GM15510 (cell line): ENCODE results near the gene ZMYM4.

Source experiments
- POLR2A ChIP-seq: IDR thresholded peaks from 3 replicates; pipeline ENCODE4 v1.6.1; 2011; ENCODE audit warnings: borderline replicate concordance; ENCODE audit not compliant: insufficient read length; ENCODE audit errors: extremely low read depth

ZMYM4 gene

DNA sequence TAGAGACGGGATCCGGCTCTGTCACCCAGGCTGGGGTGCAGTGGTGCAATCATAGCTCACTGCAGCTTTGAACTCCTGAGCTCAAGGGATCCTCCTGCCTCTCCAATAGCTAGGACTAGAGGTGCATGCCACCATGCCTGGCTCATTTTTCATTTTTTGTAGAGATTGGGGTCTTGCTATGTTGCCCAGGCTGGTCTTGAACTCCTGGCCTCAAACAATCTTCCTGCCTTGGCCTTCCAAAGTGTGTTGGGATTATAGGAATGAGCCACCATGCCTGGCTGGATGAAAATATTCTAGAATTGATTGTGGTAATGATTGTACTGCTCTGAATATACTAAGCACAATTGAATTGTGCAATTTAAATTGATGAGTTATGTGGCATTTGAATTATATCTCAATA is 21.9 kb downstream of the ZMYM4 start:
- TF ChIP-seq POLR2A: no peak

DNA sequence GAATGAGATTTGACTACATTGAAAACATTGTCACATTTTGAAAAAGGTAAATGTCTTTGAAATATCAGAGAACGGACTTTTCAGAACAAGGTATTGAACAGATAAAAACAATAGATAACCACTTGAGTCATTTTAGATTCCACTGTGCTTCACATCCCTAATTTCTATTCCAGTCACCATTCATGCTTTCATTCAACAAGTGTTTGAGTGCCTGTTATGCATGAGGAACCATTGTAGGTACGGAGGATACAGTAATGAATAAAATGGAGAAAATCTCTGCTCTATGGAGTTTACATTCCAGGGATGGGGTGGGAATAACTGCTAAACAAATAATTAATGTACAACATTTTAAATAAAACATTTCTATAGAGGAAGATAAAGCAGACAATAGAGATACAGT is 26.3 kb downstream of the ZMYM4 start:
- no peak for TF ChIP-seq POLR2A

DNA sequence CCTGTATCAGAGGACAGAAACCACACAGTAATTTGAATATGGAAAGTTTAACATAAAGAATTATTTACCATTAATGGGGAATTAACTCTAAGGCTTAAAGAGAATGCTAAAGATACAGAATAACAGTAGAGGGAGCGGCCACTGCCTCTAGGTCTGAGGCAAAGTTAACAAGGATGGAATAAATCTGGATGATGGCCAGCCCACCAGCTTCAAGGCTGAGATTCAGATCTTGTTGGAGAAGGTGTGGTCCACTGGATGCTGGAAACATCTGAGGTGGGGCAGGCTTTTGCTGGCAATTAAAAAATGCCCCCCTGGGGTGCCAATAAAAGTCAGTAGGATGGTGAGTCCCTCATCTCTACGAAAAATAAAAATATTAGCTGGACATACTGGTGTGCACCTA is 29.4 kb downstream of the ZMYM4 start:
- TF ChIP-seq POLR2A: no peak

DNA sequence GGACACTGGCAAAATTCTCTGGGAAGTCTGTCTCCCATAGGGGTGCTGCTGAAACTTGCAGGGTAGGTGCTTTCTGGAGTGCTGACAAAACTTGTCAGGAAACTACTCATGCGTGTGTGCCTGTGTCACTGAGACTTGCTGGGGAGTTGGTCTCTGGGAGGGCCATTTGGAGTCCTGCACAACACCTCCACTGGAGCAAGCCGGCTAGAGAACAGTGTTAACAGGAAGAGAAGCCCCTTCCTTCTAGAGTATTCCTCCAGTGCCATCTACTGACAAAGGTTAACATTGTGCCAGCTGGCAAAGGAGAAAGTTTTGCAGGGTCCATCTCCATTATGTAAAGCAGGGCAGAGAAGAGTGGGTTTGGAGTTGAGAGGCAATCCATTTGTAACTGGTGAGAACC is 30.0 kb downstream of the ZMYM4 start:
- TF ChIP-seq POLR2A: no peak

DNA sequence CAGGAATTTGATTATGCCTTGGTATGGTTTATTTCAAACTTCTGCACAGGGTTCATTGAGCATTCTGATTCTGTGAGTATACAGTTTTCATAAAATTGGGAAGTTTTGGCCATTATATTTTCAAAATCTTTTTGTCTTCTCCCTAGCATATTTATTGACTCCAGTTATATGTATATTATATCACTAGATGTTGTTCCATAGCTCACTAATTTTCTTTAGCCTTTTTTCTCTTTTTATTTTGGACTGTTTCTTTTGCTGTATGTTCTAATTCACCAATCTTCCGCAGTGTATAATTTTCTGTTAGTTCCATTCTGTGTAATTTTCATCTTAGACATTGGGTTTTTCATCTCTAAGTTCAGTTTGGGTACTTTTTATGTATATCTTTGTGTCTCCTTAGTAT is 31.9 kb downstream of the ZMYM4 start:
- TF ChIP-seq POLR2A: no peak

DNA sequence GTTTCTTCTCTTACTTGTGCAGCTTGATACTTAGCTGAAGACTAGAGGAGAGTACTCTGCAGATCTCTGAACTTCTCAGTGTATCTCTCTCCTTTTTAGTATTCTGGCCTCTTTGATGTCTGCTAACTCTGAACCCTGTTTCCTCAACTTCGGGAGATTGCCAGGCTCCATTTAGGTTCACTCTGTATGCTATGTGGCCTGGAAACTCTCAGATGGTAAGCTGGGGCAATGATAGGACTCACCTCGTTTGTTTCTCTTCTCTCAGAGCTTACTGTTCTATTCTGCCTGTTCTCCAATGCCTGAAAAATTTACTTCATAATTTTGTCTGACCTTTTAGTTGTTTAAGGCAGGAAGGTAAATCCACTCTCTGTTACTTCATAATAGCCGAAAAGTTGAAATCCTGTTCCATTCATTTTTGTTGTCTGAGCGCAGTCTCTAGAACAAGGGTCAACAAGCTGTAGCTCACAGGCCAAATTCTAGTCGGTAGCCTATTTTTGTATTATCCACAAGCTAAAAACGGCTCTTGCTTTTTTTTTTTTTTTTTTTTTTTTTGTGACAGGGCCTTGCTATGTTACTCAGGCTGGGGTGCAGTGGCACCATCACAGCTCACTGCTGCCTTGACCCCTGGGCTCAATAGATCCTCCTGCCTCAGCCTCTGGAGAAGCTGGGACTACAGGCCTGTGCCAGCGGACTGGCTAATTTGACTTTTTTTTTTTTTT is 33.3 kb downstream of the ZMYM4 start:
- TF ChIP-seq POLR2A: no peak

DNA sequence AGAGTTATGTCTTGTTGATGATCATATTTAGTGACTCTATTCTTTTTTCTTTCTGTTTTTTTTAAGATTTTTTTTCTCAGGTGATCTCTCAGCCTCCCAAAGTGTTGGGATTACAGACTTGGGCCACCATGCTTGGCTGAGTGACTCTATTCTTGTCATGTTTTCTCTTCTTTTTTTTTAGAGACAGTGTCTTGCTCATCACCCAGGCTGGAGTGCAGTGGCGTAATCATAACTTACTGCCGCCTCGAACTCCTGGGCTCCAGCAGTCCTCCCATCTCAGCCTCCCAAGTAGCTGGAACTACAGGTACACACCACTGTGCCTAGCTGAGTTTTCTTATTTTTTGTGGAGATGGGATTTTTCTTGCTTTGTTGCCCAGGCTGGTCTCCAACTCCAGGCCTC is 36.9 kb downstream of the ZMYM4 start:
- no peak for TF ChIP-seq POLR2A

DNA sequence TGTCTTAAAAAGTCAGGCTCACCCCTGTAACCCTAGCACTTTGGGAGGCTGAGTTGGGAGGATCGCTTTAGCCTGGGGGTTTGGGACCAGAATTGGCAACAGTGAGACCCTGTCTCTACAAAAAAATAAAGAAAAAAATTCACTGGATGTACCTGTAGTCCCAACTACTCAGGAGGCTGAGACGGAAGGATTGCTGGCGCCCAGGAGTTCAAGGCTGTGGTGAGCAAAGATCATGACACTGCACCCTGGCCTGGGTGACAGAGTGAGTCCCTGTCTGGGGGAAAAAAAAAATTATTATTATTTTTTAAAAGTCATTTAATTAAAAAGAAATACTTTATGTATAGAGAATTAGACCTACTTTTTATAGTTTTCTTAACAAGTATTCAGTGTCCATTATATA is 47.1 kb downstream of the ZMYM4 start:
- TF ChIP-seq POLR2A: no peak

DNA sequence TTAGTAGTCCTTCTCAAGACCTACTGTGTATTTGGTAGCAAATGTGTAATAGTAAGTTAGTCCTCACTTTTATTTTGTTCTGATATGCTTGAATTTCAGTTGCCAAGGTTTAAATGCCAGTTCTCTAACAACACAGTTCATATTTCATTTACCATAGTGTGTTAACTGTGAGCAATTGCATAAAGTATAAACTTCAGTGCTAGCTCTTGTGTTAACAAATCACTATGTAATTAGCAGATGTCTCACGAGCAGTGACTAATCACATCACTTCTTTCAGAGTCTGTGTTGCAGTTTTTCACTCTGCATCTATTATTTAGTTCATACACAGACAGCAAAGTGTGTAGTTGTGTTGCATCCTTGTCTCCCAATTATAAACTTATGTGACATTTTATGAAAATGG is 47.8 kb downstream of the ZMYM4 start:
- TF ChIP-seq POLR2A: no peak

DNA sequence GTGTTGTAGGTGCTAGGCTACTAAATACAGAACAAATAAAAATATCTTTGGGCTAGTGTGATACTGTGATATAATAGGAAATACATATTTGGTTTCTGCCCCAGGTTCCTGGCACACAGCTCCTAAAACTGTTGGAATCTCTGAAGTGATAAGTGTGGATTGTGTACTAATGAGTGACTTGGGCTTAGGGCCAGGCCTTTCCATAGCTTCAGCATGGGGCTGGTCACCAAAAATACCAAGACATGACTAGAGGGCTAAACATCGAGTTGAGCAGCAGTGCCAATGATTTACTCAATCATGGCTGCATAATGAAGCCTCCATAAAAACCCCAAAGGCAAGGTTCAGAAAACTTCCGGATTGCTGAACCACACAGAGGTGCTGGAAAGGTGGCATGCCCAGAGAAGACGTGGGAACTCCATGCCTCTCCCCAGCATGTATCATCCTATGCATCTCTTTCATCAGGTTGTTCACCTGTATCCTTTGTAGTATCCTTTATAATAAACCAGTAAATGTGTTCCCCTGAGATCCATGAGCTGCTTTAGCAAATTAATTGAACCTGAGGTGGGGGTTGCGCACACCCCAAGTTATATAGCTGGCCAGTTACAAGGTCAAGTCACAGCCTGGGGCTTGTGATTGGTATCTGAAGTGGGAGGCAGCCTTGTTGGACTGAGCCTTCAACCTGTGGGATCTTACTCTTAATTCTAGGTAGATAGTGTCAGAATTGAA is 51.6 kb downstream of the ZMYM4 start:
- TF ChIP-seq POLR2A: no peak

DNA sequence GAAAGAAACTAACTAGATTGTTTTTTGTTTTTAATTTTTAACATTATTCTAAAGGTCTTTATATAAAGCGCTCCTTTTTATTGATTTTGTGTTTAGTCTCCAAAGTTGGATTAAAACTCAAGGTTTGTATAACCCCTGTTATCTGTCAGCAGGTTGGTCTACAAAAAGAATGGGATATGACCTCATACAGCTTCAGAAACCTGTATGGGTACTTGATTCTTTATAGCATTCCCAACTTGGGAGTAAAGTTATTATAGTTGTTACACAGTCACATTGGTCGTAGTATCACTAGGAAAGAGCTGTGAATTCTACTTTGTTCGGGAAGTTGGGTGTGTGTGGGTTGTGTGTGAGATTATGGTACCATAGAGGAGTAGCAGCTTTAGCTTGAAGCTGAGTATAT is 52.4 kb downstream of the ZMYM4 start:
- no peak for TF ChIP-seq POLR2A

DNA sequence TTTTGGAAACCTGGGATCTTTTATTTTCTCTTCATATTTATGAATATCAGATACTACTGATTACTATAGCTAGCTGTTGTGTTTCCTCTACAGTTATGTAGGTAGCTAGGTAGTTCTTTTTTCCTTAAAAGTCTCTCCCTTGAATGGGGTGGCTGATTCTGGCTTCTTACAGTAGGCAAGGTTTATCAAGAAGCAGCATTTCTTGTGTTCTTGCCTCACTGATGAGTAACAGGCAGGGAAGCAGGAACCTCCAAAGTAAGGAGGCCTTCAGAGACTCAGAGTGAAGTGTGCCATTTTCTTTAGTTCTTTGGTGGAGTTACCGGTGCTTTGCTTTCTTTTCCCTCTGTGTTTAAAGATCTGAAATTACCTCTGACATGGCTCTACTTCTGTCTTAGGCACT is 56.0 kb downstream of the ZMYM4 start:
- TF ChIP-seq POLR2A: no peak

DNA sequence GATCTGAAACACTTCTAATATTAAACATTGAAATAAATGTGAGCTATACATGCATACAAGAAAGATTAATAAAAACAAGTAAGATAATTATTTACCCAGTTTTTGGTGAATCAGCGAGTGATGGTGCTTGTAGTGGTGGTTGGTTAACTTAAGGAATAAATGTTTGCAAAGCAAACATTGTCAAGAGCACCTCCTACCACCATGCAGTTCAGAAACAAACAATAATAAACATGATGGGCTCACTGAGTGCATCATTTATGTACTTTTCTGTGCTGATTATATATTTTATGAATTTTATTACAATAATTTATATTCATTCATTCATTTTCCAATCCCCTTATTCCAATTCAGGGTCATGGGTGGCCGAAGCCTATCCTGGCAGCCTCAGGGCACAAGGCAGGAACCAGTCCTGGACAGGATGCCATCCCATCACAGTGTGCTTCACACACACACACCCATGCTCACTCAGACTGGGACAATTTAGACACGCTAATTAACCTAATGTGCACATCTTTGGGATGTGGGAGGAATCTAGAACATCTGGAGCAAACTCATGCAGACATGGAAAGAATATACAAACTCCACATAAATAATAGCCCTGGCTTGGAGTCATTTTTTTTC is 57.8 kb downstream of the ZMYM4 start:
- TF ChIP-seq POLR2A: no peak

DNA sequence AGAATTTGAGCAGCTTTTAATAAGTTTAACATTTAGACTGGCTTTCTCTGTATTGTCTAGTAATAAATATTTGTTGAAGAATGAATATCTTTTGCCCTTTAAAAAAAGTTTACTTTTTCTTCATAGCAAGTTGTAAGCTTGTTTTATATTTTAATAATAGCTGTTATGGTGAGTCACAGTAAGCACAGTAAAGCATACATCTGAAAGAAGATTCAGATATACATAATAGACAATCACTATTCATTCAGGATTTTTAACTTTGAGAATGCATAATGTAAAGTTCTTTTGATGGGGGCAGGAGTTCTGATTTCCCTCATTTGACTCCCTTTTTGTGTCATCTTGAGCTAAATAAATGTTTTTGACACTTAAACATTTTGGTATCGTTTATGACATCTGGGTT is 66.0 kb downstream of the ZMYM4 start:
- no peak for TF ChIP-seq POLR2A

DNA sequence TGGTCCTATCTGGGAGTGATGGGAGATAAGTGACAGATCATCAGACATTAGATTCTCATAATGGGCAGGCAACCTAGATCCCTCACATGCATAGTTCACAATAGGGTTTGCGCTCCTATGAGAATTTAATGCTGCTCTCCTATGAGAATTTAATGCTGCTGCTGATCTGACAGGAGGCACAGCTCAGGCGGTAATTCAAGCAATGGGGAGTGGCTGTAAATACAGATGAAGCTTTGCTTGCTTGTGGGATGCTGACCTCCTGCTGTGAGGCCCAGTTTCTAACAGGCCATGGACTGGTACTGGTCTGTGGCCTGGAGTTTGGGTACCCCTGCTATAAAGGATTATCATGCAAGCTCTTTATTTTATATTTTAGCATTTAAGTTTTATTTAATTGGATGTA is 72.0 kb downstream of the ZMYM4 start:
- TF ChIP-seq POLR2A: no peak
